Osteoblast (primary cell): Measurements from ENCODE around the gene CDH3. TPM values are rescaled to one million over a fixed set of nuclear protein-coding genes. Genes with fewer than 3 reads are reported as not detected.

Source experiments
- DNase-seq: peaks from one replicate; pipeline ENCODE4 v3.0.0; 2011; ENCODE audit warnings: low spot score, mixed read lengths; ENCODE audit not compliant: insufficient read length; ENCODE audit errors: missing footprints
- H2AFZ ChIP-seq: 2 replicates; pipeline ENCODE4 v1.6.0; 2011; ENCODE audit warnings: mild to moderate bottlenecking, low read length
- H3K27ac ChIP-seq: 2 replicates; pipeline ENCODE4 v1.5.1; 2011; ENCODE audit warnings: mild to moderate bottlenecking, low read depth, low read length, moderate library complexity
- H3K27me3 ChIP-seq: 2 replicates; pipeline ENCODE4 v1.6.0; 2012; ENCODE audit warnings: mild to moderate bottlenecking, control low read depth, inconsistent platforms, low read length, moderate library complexity; ENCODE audit not compliant: insufficient read depth
- H3K36me3 ChIP-seq: 2 replicates; pipeline ENCODE4 v1.5.1; 2011; ENCODE audit warnings: mild to moderate bottlenecking, low read length, control low read depth, moderate library complexity; ENCODE audit not compliant: insufficient read depth
- H3K4me1 ChIP-seq: 2 replicates; pipeline ENCODE4 v1.5.1; 2011; ENCODE audit warnings: mild to moderate bottlenecking, low read length, control low read depth, moderate library complexity; ENCODE audit not compliant: insufficient read depth
- H3K4me2 ChIP-seq: 2 replicates; pipeline ENCODE4 v1.6.0; 2011; ENCODE audit warnings: mild to moderate bottlenecking, low read length; ENCODE audit not compliant: insufficient read depth
- H3K4me3 ChIP-seq: fragments of 200-600 bp; sonication (generic); 3 replicates; pipeline ENCODE4 v1.5.1; 2012; ENCODE audit warnings: mild to moderate bottlenecking, low read length, inconsistent platforms; ENCODE audit not compliant: insufficient read depth
- H3K79me2 ChIP-seq: 2 replicates; pipeline ENCODE4 v1.6.0; 2012; ENCODE audit warnings: mild to moderate bottlenecking, low read length, control low read depth, inconsistent platforms; ENCODE audit not compliant: insufficient read depth
- H3K9me3 ChIP-seq: 2 replicates; pipeline ENCODE4 v1.5.1; 2011; ENCODE audit warnings: low read depth, low read length, control low read depth
- H4K20me1 ChIP-seq: 2 replicates; pipeline ENCODE4 v1.6.0; 2012; ENCODE audit warnings: mild to moderate bottlenecking, low read length, control low read depth; ENCODE audit not compliant: insufficient read depth
- CTCF ChIP-seq: IDR thresholded peaks from 2 replicates; pipeline ENCODE4 v1.5.1; 2011; ENCODE audit warnings: mild to moderate bottlenecking, low read depth, low read length, moderate library complexity; ENCODE audit errors: extremely low read depth
- total RNA-seq: library from RNA; depleted of rRNA; stranded (reverse); fragments of >200 nt; gene quantifications from 2 replicates; pipeline ENCODE4 v1.2.3, GENCODE V29; 2012

The CDH3 gene
- 0.36 and 0.59 TPM in 2 replicates for total RNA-seq

- no peaks in the 10 kb centered on the region for H3K9me3 ChIP-seq
- H4K20me1 ChIP-seq, result no peaks in the 10 kb centered on the region
- H3K36me3 ChIP-seq, result no peaks in the 10 kb centered on the region
- H3K79me2 ChIP-seq, result no peaks in the 10 kb centered on the region
- peaks cover 67% of the 10 kb centered on the region for H3K27me3 ChIP-seq
- peak within 1 kb of the TSS; percentile 59 for H2AFZ ChIP-seq
- no peak for TF ChIP-seq CTCF
- H3K27ac ChIP-seq, result no peak within 1 kb of the TSS
- peak; percentile 86 for DNase-seq
- H3K4me1 ChIP-seq, result peaks cover 8% of the 10 kb centered on the region
- H3K4me3 ChIP-seq, result peak within 1 kb of the TSS; percentile 37
- peak within 1 kb of the TSS; percentile 67 for H3K4me2 ChIP-seq
Measured at GRCh38 chr16:68644715-68645493, at the start of gene CDH3. CDH3 (plus strand) TSS chr16:68645310; CDS start chr16:68645380, 70 bp downstream.

DNA sequence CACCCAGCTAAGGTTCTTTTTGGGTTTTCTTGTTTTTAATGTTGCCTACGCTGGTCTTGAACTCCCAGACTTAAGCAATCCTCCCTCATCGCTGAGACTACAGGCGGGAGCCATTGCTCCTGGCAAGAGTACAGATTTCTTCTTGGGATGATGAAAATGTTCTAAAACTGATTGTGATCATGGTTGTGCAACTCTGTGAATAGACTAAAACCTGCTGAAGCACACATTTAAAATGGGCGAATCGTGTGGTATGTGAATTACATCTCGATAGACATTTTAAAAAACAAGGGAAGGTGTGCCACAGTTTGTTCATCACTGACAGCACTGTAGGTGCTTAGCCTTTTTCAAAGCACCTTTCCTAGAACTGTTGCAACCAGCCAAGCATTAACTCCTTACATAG lies 48.8 kb upstream of the CDH3 start:
- Histone ChIP-seq H3K4me3 (no peak overlapping the region), H3K27ac (no peak overlapping the region), H3K79me2 (no peaks in the 10 kb centered on the region), H3K9me3 (no peaks in the 10 kb centered on the region), H3K27me3 (no peaks in the 10 kb centered on the region), H2AFZ (no peak overlapping the region), H3K36me3 (no peaks in the 10 kb centered on the region), H4K20me1 (no peaks in the 10 kb centered on the region), H3K4me1 (no peaks in the 10 kb centered on the region), H3K4me2 (no peak overlapping the region)
- no peak for TF ChIP-seq CTCF
- DNase-seq, result no peak

GRCh38 chr16:68599586-68599985 lies 45.5 kb upstream of the CDH3 start:
- DNase-seq, result no peak
- H3K79me2 ChIP-seq, result no peaks in the 10 kb centered on the region
- no peaks in the 10 kb centered on the region for H3K36me3 ChIP-seq
- H3K9me3 ChIP-seq, result no peaks in the 10 kb centered on the region
- no peak overlapping the region for H3K4me3 ChIP-seq
- no peak overlapping the region for H3K27ac ChIP-seq
- no peak overlapping the region for H3K4me2 ChIP-seq
- no peaks in the 10 kb centered on the region for H4K20me1 ChIP-seq
- H3K4me1 ChIP-seq, result no peaks in the 10 kb centered on the region
- no peaks in the 10 kb centered on the region for H3K27me3 ChIP-seq
- no peak for TF ChIP-seq CTCF
- no peak overlapping the region for H2AFZ ChIP-seq

- H3K79me2 ChIP-seq, result no peaks in the 10 kb centered on the region
- no peaks in the 10 kb centered on the region for H3K4me1 ChIP-seq
- no peak overlapping the region for H3K27ac ChIP-seq
- H3K27me3 ChIP-seq, result no peaks in the 10 kb centered on the region
- H3K9me3 ChIP-seq, result no peaks in the 10 kb centered on the region
- TF ChIP-seq CTCF, result no peak
- H3K4me2 ChIP-seq, result no peak overlapping the region
- no peak overlapping the region for H2AFZ ChIP-seq
- no peak overlapping the region for H3K4me3 ChIP-seq
- no peaks in the 10 kb centered on the region for H4K20me1 ChIP-seq
- DNase-seq, result no peak
- H3K36me3 ChIP-seq, result no peaks in the 10 kb centered on the region
Measured at GRCh38 chr16:68605746-68606145, 39.4 kb upstream of the CDH3 start.
